ENCODE data around the gene ZBTB34. TPM values are rescaled to one million over a fixed set of nuclear protein-coding genes. Genes with fewer than 3 reads are reported as not detected.

ZBTB34 gene
- total RNA-seq, 1 donor from 2014 or later, result 9.7 TPM

DNA sequence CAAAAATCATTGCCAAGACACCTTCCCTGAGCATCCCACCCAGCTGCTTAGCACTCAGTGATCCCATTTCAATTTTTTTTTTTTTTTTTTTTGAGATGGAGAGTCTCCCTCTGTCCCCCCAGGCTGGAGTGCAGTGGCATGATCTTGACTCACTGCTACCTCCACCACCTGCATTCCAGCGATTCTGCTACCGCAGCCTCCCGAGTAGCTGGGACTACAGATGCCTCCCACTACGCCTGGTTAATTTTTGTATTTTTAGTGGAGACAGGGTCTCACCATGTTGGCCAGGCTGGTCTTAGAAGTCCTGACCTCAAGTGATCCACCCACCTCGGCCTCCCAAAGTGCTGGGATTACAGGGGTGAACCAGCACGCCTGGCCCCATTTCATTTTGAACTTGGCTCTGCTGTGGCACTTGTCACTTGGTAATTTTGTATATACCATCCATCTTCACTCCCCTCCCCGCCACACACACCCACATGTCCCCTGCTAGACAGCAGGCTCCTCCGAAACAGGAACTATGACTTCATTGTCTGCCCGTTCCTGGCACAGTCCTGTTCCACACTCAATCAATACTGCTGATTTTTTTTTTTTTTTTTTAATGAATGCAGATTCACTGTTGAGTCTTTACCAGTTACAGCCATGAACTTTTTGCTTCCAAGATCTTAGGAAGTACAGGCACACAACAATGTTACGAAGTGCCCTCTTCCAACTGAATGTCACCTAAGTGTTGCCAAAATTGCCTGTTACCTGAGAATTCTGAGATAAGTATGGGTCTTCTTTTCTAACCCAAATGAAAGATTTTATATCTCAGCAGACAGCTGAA lies 17.3 kb upstream of the ZBTB34 start:
- intact Hi-C loops (cut with micrococcal nuclease), result no loop called here

- intact Hi-C loops (cut with micrococcal nuclease), result no loop called here
Observed at GRCh38 chr9:126844085-126844484, 16.4 kb upstream of the ZBTB34 start.

DNA sequence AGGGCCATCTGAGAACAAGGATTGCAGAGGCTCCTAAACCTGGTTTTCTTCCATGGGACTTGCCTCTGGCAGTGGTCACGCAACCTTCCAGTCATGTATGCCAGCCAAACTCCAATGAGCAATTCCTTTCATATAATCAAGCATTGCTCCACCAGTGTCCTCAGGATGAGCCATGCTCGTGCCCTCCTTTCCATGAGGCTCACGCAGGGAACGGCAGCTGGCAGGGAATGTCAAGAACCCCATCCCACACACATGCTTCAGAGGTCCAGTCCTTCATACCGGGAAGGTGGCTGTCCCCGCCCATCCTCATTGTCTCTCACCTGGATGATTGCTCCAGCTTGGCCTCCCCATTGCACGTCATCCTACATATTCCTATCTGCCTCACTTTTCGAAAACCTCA lies 13.4 kb upstream of the ZBTB34 start:
- intact Hi-C loops (cut with micrococcal nuclease), result no loop called here

DNA sequence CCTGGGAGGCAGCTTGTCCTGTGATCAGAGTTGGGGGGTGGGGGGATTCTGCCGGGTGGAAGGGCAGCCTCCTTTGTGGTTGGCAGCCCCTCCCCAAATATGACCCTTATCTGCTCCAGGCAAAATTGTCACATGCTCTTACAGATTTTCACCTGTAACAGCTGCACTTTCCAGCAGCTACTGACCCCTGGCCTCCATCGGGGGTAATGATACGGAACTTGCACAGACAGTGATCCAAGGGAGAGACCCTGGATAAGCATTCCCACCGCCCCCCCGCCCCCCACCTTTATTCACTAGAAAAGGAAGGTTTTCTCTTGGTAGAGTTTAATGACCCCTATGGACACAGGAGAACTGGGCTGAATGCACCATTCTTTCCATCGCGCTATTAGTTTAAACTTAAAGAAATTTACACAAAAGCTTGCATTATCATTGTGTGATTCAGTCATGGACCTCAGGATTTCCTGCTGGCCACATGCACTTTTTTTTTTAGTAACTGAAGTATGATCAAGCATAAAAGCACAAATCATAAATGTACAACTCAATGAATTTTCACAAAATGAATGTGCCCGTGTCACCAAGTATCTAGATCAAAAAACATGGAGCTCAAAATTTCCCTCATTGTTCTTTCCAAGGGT lies 10.7 kb upstream of the ZBTB34 start:
- intact Hi-C loops (cut with micrococcal nuclease), result no loop called here

DNA sequence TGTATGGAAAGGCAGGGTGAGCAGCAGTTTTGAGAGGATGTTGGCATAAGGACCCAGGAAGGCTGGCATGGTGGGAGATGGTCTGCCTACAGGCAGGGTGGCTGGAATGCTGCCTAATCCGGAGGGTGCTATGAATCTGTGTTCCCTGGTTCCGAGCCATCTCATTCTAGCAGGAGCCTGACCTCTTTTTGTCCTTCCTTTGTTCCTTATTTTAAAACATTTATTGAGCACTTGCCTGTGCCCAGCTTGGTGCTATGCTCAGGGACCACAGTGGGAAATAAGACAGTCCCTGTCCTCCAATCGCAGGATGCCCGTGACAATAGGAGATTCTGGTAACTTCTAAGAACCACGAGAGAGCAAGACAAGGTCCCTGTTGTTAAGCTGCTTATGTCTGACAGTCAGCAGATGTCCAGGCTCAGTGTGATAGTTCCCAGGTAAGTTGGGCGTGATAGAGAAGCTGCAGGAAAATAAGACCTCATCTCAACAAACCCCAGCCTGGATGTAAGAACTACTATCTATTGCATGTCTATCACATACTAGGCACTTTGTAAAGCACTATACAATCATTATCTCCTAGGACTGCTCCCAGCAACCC lies 9.1 kb upstream of the ZBTB34 start:
- intact Hi-C loops (cut with micrococcal nuclease), result no loop called here

DNA sequence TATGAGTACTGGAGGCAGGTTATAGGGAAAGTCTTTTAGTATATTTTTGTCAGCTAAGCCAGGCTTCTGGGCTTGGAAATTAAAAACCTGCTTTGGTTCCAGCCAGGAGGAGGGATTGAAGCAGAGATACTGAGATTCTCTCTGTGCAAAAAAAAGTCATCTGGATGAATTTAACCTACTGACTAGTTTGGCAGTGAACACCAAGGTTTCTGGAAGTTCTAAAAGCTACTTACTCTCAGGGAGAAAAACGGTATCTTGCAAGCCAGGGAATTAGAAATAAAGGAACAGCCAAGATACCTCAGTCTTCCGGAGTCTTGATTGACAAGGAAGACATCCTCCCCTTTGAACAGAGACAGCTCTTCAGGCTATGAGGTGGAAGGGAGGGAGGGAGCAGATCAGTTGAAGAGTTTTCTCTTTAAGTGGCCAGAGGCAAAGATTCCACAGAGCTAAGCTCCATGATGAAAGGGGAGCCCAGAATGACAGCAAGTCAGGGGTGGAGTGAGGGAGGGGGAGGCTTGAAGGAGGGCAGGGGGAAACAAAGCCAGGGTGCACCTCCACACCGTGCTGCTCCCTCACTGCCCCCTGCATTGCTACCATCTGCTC lies 8.3 kb upstream of the ZBTB34 start:
- intact Hi-C loops (cut with micrococcal nuclease), result no loop called here

GRCh38 chr9:126853667-126854066 lies 6.8 kb upstream of the ZBTB34 start:
- intact Hi-C loops (cut with micrococcal nuclease), result no loop called here

- intact Hi-C loops (cut with micrococcal nuclease), result no loop called here
Observed at GRCh38 chr9:126854734-126855133, 5.7 kb upstream of the ZBTB34 start.

- intact Hi-C loops (cut with micrococcal nuclease), result no loop called here
Observed at GRCh38 chr9:126856326-126856877, 4.0 kb upstream of the ZBTB34 start.

GRCh38 chr9:126857261-126857960 lies 3.0 kb upstream of the ZBTB34 start:
- intact Hi-C loops (cut with micrococcal nuclease), result no loop called here

DNA sequence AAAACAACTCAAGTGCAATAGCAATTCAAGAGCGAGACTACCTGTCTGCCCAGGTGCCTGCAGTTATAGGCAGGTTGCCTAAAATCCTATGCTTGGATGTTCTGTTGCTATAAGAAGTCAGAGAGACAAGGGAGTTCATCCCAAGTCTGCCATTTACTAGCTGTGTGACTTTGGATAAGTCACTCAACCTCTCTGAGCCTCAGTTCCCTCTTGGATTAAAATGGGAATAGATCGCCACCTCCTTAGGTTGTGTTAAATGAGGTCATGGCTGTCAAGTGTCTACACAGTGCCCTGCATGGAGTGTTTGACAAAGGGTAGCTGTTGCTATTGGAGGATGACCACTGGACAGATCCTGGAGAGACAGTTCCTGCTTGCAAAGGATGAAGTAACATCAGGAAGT lies 1.3 kb upstream of the ZBTB34 start:
- intact Hi-C loops (cut with micrococcal nuclease), result no loop called here

GRCh38 chr9:126860757-126861466 lies 473 bp downstream of the ZBTB34 start:
- intact Hi-C loops (cut with micrococcal nuclease), result loop anchor here (1.0 to 5.0 kb wide), 6 partner anchors 53 to 384 kb away; partner anchors contain the start of genes RALGPS1 and ZBTB43

GRCh38 chr9:126861707-126862103 lies 1.3 kb downstream of the ZBTB34 start:
- intact Hi-C loops (cut with micrococcal nuclease), result loop anchor here (1.0 to 5.0 kb wide), 6 partner anchors 53 to 589 kb away; partner anchors contain the start of genes LRSAM1, RALGPS1 and RPL12

DNA sequence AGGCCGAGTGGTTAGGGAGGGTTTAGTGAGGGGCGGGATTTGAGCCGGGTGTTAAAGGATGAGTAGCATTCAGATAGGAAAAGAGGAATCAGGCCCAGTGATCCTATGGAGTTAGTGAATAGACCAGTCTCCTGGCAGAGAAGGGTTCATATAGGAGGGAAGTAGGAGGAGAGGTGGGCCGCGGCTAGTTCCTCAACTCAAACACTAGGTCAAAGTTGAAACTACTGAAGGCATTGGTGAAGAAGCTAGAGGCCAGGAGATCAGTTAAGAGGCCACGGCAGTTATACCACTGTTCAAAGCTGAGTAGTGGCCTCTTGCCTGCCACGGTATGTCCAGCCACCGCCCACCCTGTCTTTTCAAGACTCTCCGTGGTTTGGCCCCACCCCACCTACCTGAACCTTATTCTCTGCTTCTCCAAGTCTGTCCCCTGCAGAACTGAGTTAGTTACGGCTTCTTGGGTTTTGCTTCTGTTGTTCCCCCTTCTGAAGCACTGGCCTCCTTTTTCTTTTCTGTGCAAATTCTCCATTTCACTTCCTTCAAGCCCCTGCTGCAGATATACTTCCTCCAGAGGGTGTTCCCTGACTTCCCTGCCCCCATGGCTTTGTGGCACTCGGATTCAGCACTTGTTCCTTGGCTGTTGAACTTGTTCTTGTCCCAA lies 1.8 kb downstream of the ZBTB34 start:
- intact Hi-C loops (cut with micrococcal nuclease), result loop anchor here (2.0 to 5.0 kb wide), 3 partner anchors 145 to 589 kb away; partner anchors contain the start of genes LRSAM1 and RPL12

DNA sequence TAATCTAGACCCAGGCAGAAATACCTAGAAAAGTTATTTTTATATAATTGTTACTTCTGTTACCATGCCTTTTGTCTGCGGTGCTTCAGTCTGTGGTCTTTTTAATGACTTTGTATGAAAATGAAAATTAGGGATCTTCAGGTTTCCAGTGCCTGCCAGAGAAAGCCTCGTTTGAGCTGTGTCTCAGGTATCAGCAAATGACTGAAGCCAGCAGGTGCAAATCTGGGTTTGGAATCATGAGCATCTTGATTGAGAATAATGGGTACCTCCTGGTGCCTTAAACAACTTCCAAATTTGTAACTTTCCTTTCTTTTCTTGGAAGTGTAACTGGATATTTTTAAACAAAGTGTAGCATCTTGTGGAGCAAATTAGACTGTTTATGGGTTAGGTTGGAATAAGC lies 4.3 kb downstream of the ZBTB34 start:
- intact Hi-C loops (cut with micrococcal nuclease), result loop anchor here (5.0 kb wide), 2 partner anchors 143 to 157 kb away; no protein-coding TSS in a partner anchor

- intact Hi-C loops (cut with micrococcal nuclease), result no loop called here
Observed at GRCh38 chr9:126869368-126869767, 8.9 kb downstream of the ZBTB34 start.

GRCh38 chr9:126872516-126872915 lies 12.1 kb downstream of the ZBTB34 start:
- intact Hi-C loops (cut with micrococcal nuclease), result no loop called here

DNA sequence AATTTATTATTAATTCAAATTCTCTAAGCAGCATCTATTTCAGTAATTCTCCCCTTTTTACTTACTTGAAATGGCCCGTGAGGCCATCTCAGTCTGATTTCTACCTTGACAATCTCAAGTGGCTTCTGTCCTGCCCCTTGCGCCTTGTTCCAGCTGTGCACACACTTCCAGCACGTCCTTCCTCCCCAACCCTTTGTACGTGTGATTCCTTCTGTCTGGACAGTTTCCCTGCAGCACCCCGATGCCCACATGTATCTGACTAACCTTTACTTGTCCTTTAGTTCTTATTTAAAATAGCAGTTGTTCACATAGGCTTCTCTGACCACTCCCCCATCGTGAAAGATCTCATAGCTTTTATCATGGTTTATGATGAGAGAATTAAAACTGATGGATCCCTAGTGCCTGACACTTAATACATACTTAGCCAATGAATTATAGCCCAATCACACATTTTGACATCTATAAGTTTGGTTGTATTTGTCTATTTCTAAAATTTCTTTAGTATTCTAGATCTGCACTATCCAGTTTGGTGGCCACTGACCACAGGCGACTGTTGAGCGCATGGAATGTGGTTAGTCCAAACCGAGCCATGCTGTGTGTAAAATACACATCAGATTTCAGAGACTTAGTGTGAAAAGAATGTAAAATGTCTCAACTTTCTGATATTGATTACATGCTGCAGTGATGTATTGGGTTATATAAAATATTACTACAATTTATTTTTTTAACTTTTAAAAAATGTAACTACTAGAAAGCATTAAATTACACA lies 14.3 kb downstream of the ZBTB34 start:
- intact Hi-C loops (cut with micrococcal nuclease), result no loop called here

Measured in T-helper 1 cell treated with Interleukin-12 subunit alpha and Interleukin-12 subunit beta and Interleukin-4 antibody, amounts not matched to agents 30 ng/mL and 1 ng/mL, for 36 hours (primary cell).